ENCODE results near the gene CEACAM19.
"Not testable (repeated sequence)": the region's sequence is repeated elsewhere in the genome, so short reads cannot be mapped to it uniquely, and the experiment has no call there.

Gene CEACAM19

GRCh38 chr19:44706506-44707236, 35.4 kb downstream of the CEACAM19 start:
- intact Hi-C loops (cut with micrococcal nuclease), result no loop called here
- no peaks in the 10 kb centered on the region for H3K36me3 Mint-ChIP-seq (ENCODE audit: low read depth)
- H3K27ac Mint-ChIP-seq, result no peak overlapping the region
- H3K4me3 Mint-ChIP-seq, result no peak overlapping the region
- H3K27me3 Mint-ChIP-seq, result peaks cover 24% of the 10 kb centered on the region
- no peaks in the 10 kb centered on the region for H3K9me3 Mint-ChIP-seq
- no peaks in the 10 kb centered on the region for H3K4me1 Mint-ChIP-seq (ENCODE audit: low read depth)

GRCh38 chr19:44707794-44708193, 36.5 kb downstream of the CEACAM19 start:
- intact Hi-C loops (cut with micrococcal nuclease), result no loop called here
- Mint-ChIP-seq H3K27ac (no peak overlapping the region), H3K4me1 (ENCODE audit: low read depth) (peaks cover 6% of the 10 kb centered on the region), H3K9me3 (no peaks in the 10 kb centered on the region), H3K27me3 (peaks cover 22% of the 10 kb centered on the region), H3K36me3 (ENCODE audit: low read depth) (no peaks in the 10 kb centered on the region), H3K4me3 (no peak overlapping the region)

- intact Hi-C loops (cut with micrococcal nuclease), result no loop called here
- H3K9me3 Mint-ChIP-seq, result no peaks in the 10 kb centered on the region
- peaks cover 10% of the 10 kb centered on the region for H3K4me1 Mint-ChIP-seq (ENCODE audit: low read depth)
- H3K27me3 Mint-ChIP-seq, result peaks cover 19% of the 10 kb centered on the region
- H3K27ac Mint-ChIP-seq, result no peak overlapping the region
- H3K36me3 Mint-ChIP-seq (ENCODE audit: low read depth), result no peaks in the 10 kb centered on the region
- H3K4me3 Mint-ChIP-seq, result no peak overlapping the region
These were observed 37.7 kb downstream of the CEACAM19 start for GRCh38 chr19:44708940-44709339.

- H3K4me3 Mint-ChIP-seq; H3K36me3 Mint-ChIP-seq (ENCODE audit: low read depth); H3K9me3 Mint-ChIP-seq; H3K27ac Mint-ChIP-seq; intact Hi-C loops (cut with micrococcal nuclease): not testable (repeated sequence)
- peaks cover 19% of the 10 kb centered on the region for H3K27me3 Mint-ChIP-seq
- H3K4me1 Mint-ChIP-seq (ENCODE audit: low read depth), result peaks cover 10% of the 10 kb centered on the region
These were observed 38.4 kb downstream of the CEACAM19 start for GRCh38 chr19:44709434-44710266.

- Mint-ChIP-seq H3K27me3 (peaks cover 24% of the 10 kb centered on the region), H3K9me3 (peaks cover 10% of the 10 kb centered on the region), H3K4me3 (no peak overlapping the region), H3K4me1 (ENCODE audit: low read depth) (peaks cover 10% of the 10 kb centered on the region), H3K36me3 (ENCODE audit: low read depth) (no peaks in the 10 kb centered on the region), H3K27ac (no peak overlapping the region)
- intact Hi-C loops (cut with micrococcal nuclease), result no loop called here
These were observed 39.2 kb downstream of the CEACAM19 start for GRCh38 chr19:44710483-44710882.

GRCh38 chr19:44712864-44713515, 41.7 kb downstream of the CEACAM19 start:
- peaks cover 12% of the 10 kb centered on the region for H3K4me1 Mint-ChIP-seq (ENCODE audit: low read depth)
- intact Hi-C loops (cut with micrococcal nuclease), result no loop called here
- no peak overlapping the region for H3K4me3 Mint-ChIP-seq
- no peaks in the 10 kb centered on the region for H3K36me3 Mint-ChIP-seq (ENCODE audit: low read depth)
- H3K27me3 Mint-ChIP-seq, result peaks cover 23% of the 10 kb centered on the region
- peaks cover 15% of the 10 kb centered on the region for H3K9me3 Mint-ChIP-seq
- H3K27ac Mint-ChIP-seq, result no peak overlapping the region

- no peak overlapping the region for H3K4me3 Mint-ChIP-seq
- H3K36me3 Mint-ChIP-seq (ENCODE audit: low read depth), result no peaks in the 10 kb centered on the region
- intact Hi-C loops (cut with micrococcal nuclease), result no loop called here
- peaks cover 28% of the 10 kb centered on the region for H3K4me1 Mint-ChIP-seq (ENCODE audit: low read depth)
- H3K9me3 Mint-ChIP-seq, result peaks cover 15% of the 10 kb centered on the region
- no peak overlapping the region for H3K27ac Mint-ChIP-seq
- peaks cover 23% of the 10 kb centered on the region for H3K27me3 Mint-ChIP-seq
These were observed 43.4 kb downstream of the CEACAM19 start for GRCh38 chr19:44714597-44715169.

- intact Hi-C loops (cut with micrococcal nuclease), result no loop called here
- H3K27me3 Mint-ChIP-seq, result peaks cover 7% of the 10 kb centered on the region
These were observed 46.3 kb downstream of the CEACAM19 start for GRCh38 chr19:44717603-44718002.

GRCh38 chr19:44718441-44719261, 47.4 kb downstream of the CEACAM19 start:
- Mint-ChIP-seq H3K27me3 (peaks cover 7% of the 10 kb centered on the region), H3K4me3 (peak overlapping the region; percentile 17), H3K9me3 (peaks cover 15% of the 10 kb centered on the region), H3K36me3 (ENCODE audit: low read depth) (no peaks in the 10 kb centered on the region), H3K27ac (peak overlapping the region; percentile 60), H3K4me1 (ENCODE audit: low read depth) (peaks cover 50% of the 10 kb centered on the region)
- intact Hi-C loops (cut with micrococcal nuclease), result no loop called here

More at GRCh38 chr19:44717603-44718002, 46.3 kb downstream of the CEACAM19 start:
- Mint-ChIP-seq H3K27ac (no peak overlapping the region), H3K36me3 (ENCODE audit: low read depth) (no peaks in the 10 kb centered on the region), H3K4me1 (ENCODE audit: low read depth) (peaks cover 45% of the 10 kb centered on the region), H3K9me3 (peaks cover 15% of the 10 kb centered on the region), H3K4me3 (no peak overlapping the region)

GRCh38 chr19:44719262-44719701, 48.0 kb downstream of the CEACAM19 start:
- intact Hi-C loops (cut with micrococcal nuclease), result no loop called here
- H3K9me3 Mint-ChIP-seq, result peaks cover 15% of the 10 kb centered on the region
- H3K4me3 Mint-ChIP-seq, result no peak overlapping the region

GRCh38 chr19:44720396-44720795, 49.1 kb downstream of the CEACAM19 start:
- peaks cover 67% of the 10 kb centered on the region for H3K4me1 Mint-ChIP-seq (ENCODE audit: low read depth)
- intact Hi-C loops (cut with micrococcal nuclease), result loop anchor here (10.0 kb wide), 1 partner anchor 124 kb away; the partner anchor contains the start of gene NECTIN2
- not testable (repeated sequence) for H3K4me3 Mint-ChIP-seq; H3K27me3 Mint-ChIP-seq; H3K27ac Mint-ChIP-seq; H3K9me3 Mint-ChIP-seq; H3K36me3 Mint-ChIP-seq (ENCODE audit: low read depth)

More at GRCh38 chr19:44719262-44719701, 48.0 kb downstream of the CEACAM19 start:
- Mint-ChIP-seq H3K36me3 (ENCODE audit: low read depth) (no peaks in the 10 kb centered on the region), H3K27me3 (peaks cover 7% of the 10 kb centered on the region), H3K4me1 (ENCODE audit: low read depth) (peaks cover 56% of the 10 kb centered on the region), H3K27ac (no peak overlapping the region)

GRCh38 chr19:44720945-44721344, 49.7 kb downstream of the CEACAM19 start:
- H3K4me3 Mint-ChIP-seq, result no peak overlapping the region
- H3K27me3 Mint-ChIP-seq, result peaks cover 1% of the 10 kb centered on the region
- peaks cover 73% of the 10 kb centered on the region for H3K4me1 Mint-ChIP-seq (ENCODE audit: low read depth)
- H3K36me3 Mint-ChIP-seq (ENCODE audit: low read depth), result no peaks in the 10 kb centered on the region
- H3K9me3 Mint-ChIP-seq, result peaks cover under 1% of the 10 kb centered on the region
- H3K27ac Mint-ChIP-seq, result peak overlapping the region; percentile 73
- intact Hi-C loops (cut with micrococcal nuclease), result loop anchor here (10.0 kb wide), 1 partner anchor 124 kb away; the partner anchor contains the start of gene NECTIN2

GRCh38 chr19:44721369-44721768, 50.1 kb downstream of the CEACAM19 start:
- H3K9me3 Mint-ChIP-seq; H3K4me3 Mint-ChIP-seq; H3K36me3 Mint-ChIP-seq (ENCODE audit: low read depth); H3K27me3 Mint-ChIP-seq: not testable (repeated sequence)
- H3K4me1 Mint-ChIP-seq (ENCODE audit: low read depth), result peaks cover 77% of the 10 kb centered on the region
- H3K27ac Mint-ChIP-seq, result peak overlapping the region; percentile 73
- intact Hi-C loops (cut with micrococcal nuclease), result loop anchor here (10.0 kb wide), 1 partner anchor 123 kb away; the partner anchor contains the start of gene NECTIN2

All from dendritic cell treated with granulocyte-macrophage colony-stimulating factor and Interleukin-4, amounts not matched to agents 40 ng/mL and 50 ng/mL, for 4 days (primary cell).